Prostate gland (tissue), 2 donors: ENCODE data around the gene PCDH7.

Experiments used
- POLR2AphosphoS5 ChIP-seq: sonication (generic); formaldehyde crosslinking; IDR thresholded peaks from one replicate; pipeline ENCODE4 v1.6.1; 2017; ENCODE audit warnings: antibody characterized with exemption
- TF ChIP-seq, protein P1 (sequence below), 4 experiments: fragments of 200-600 bp in 2 of 4; fragments of 450-650 bp in 2 of 4; sonication (generic) in 2 of 4; IDR thresholded peaks; 1 replicate in 3 of 4; 2 replicates in 1 of 4; pipeline ENCODE4 v1.5.1; 2016 to 2019; ENCODE audit warnings: antibody characterized with exemption in 4 of 4, mild to moderate bottlenecking in 2 of 4, moderate library complexity in 2 of 4

DNA sequence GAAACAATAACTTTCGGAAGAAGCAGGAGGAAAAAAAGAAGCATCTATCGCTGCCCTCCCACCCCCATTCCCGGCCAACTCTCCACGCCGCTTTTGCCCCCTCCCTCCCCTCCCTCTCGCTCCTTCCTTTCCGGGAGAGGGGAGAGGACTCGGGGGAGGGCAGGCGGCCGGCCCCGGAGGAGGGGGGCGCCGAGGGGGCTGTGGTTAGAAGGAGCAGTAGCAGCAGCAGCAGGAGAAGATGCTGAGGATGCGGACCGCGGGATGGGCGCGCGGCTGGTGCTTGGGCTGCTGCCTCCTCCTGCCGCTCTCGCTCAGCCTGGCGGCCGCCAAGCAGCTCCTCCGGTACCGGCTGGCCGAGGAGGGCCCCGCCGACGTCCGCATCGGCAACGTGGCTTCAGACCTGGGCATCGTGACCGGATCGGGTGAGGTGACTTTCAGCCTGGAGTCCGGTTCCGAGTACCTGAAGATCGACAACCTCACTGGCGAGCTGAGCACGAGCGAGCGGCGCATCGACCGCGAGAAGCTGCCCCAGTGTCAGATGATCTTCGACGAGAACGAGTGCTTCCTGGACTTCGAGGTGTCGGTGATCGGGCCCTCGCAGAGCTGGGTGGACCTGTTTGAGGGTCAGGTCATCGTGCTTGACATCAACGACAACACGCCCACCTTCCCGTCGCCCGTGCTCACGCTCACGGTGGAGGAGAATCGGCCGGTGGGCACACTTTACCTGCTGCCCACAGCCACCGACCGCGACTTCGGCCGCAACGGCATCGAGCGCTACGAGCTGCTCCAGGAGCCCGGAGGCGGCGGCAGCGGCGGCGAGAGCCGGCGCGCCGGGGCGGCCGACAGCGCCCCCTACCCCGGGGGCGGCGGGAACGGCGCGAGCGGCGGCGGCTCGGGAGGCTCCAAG is 1.3 kb downstream of the PCDH7 start:
- TF ChIP-seq POLR2AphosphoS5 = no peak
- TF ChIP-seq, protein P1, sequence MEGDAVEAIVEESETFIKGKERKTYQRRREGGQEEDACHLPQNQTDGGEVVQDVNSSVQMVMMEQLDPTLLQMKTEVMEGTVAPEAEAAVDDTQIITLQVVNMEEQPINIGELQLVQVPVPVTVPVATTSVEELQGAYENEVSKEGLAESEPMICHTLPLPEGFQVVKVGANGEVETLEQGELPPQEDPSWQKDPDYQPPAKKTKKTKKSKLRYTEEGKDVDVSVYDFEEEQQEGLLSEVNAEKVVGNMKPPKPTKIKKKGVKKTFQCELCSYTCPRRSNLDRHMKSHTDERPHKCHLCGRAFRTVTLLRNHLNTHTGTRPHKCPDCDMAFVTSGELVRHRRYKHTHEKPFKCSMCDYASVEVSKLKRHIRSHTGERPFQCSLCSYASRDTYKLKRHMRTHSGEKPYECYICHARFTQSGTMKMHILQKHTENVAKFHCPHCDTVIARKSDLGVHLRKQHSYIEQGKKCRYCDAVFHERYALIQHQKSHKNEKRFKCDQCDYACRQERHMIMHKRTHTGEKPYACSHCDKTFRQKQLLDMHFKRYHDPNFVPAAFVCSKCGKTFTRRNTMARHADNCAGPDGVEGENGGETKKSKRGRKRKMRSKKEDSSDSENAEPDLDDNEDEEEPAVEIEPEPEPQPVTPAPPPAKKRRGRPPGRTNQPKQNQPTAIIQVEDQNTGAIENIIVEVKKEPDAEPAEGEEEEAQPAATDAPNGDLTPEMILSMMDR (IDR thresholded peaks at IDR 0.05) = peak in 3 of 4 experiments; percentile 37 to 69 (median 42)
